Mucosa of descending colon (tissue), 3 donors: ENCODE data around the gene ENSA. TPM values are rescaled to one million over a fixed set of nuclear protein-coding genes. Genes with fewer than 3 reads are reported as not detected.

ENCODE experiments used
- ATAC-seq: fragments of 200-7000 bp; cut with Tn5 transposase; one replicate; pipeline ENCODE4 v1.9.1; 2020; ENCODE audit warnings: mild to moderate bottlenecking, moderate library complexity
- DNase-seq, 3 donors: peaks; one replicate each; pipeline ENCODE4 v3.0.0-alpha.2; 2020
- H3K36me3 ChIP-seq: fragments of 200-600 bp; one replicate; pipeline ENCODE4 v1.8.0; 2021; ENCODE audit warnings: low read depth, mild to moderate bottlenecking
- H3K4me1 ChIP-seq: fragments of 200-600 bp; one replicate; pipeline ENCODE4 v1.8.0; 2021; ENCODE audit warnings: low read depth, mild to moderate bottlenecking
- H3K4me3 ChIP-seq: fragments of 200-600 bp; one replicate; pipeline ENCODE4 v1.8.0; 2021; ENCODE audit warnings: mild to moderate bottlenecking
- H3K9me3 ChIP-seq: fragments of 200-600 bp; one replicate; pipeline ENCODE4 v1.8.0; 2021; ENCODE audit warnings: mild to moderate bottlenecking
- CTCF ChIP-seq: fragments of 200-600 bp; IDR thresholded peaks from one replicate; pipeline ENCODE4 v1.8.0; 2022; ENCODE audit warnings: antibody characterized with exemption, mild to moderate bottlenecking
- intact Hi-C, 2 donors: fragments of 100-400 bp; cut with DNase I in 1 of 2; cut with micrococcal nuclease in 1 of 2; formaldehyde crosslinking; loops; one replicate each; pipeline versions ENCODE4 v1.11.0 to v1.11.1; 2022; cut with DNase I, micrococcal nuclease
- total RNA-seq, 3 donors: library from RNA; stranded (reverse); fragmentation: NEBNext Ultra II Directional in 2 of 3; extraction: Animal tissue kit (Norgen Biotek cat#: 25700) in 2 of 3; gene quantifications; one replicate each; pipeline versions ENCODE4 v1.2.1 to v1.2.4, GENCODE V29; 2021 to 2023
- donor health status: DM: no; HTN: no; CAD: no; lungs with moderate emphysema.
- donor health status: DM: no; HTN: no; CAD: no.
- donor health status: DM: no; HTN: yes; CAD: no.

ENSA gene
- total RNA-seq, 3 donors from 2014 or later: 174 to 213 (median 194) TPM

- no peak for DNase-seq
These were observed 13.8 kb downstream of the ENSA start for GRCh38 chr1:150615346-150616201.

GRCh38 chr1:150613061-150613920 is 16.1 kb downstream of the ENSA start:
- intact Hi-C loops: loop anchor here in 1 of 2 donors (5.0 kb wide), 1 partner anchor 46 kb away; no protein-coding TSS in a partner anchor
- H3K9me3 ChIP-seq: no peaks in the 10 kb centered on the region
- ATAC-seq (peak; percentile 81), DNase-seq (peak in 1 of 3 donors; percentile 79)
- no peak for TF ChIP-seq CTCF
- no peak overlapping the region for H3K4me3 ChIP-seq
- no peaks in the 10 kb centered on the region for H3K36me3 ChIP-seq
- peaks cover 52% of the 10 kb centered on the region for H3K4me1 ChIP-seq

More at GRCh38 chr1:150615346-150616201, 13.8 kb downstream of the ENSA start:
- intact Hi-C loops: no loop called here
- Histone ChIP-seq H3K4me3 (no peak overlapping the region), H3K9me3 (no peaks in the 10 kb centered on the region), H3K36me3 (no peaks in the 10 kb centered on the region), H3K4me1 (peaks cover 60% of the 10 kb centered on the region)
- TF ChIP-seq CTCF: no peak
- ATAC-seq: peak; percentile 44

- H3K4me1 ChIP-seq: peaks cover 52% of the 10 kb centered on the region
- no peak for TF ChIP-seq CTCF
- DNase-seq (no peak), ATAC-seq (no peak)
- no peaks in the 10 kb centered on the region for H3K9me3 ChIP-seq
- no peaks in the 10 kb centered on the region for H3K36me3 ChIP-seq
- intact Hi-C loops: loop anchor here in 1 of 2 donors (5.0 kb wide), 1 partner anchor 45 kb away; no protein-coding TSS in a partner anchor
- H3K4me3 ChIP-seq: no peak overlapping the region
These were observed 17.4 kb downstream of the ENSA start for GRCh38 chr1:150612014-150612345.

GRCh38 chr1:150610576-150610975 is 18.8 kb downstream of the ENSA start:
- TF ChIP-seq CTCF: no peak
- intact Hi-C loops: loop anchor here in 1 of 2 donors (5.0 kb wide), 1 partner anchor 43 kb away; no protein-coding TSS in a partner anchor
- DNase-seq: no peak
- H3K36me3 ChIP-seq: no peaks in the 10 kb centered on the region
- no peak overlapping the region for H3K4me3 ChIP-seq
- ATAC-seq: no peak
- no peaks in the 10 kb centered on the region for H3K9me3 ChIP-seq
- H3K4me1 ChIP-seq: peaks cover 50% of the 10 kb centered on the region

- Histone ChIP-seq H3K4me3 (no peak overlapping the region), H3K36me3 (no peaks in the 10 kb centered on the region), H3K4me1 (peaks cover 43% of the 10 kb centered on the region), H3K9me3 (no peaks in the 10 kb centered on the region)
- TF ChIP-seq CTCF: no peak
- no peak for DNase-seq
- intact Hi-C loops: loop anchor here in 1 of 2 donors (5.0 kb wide), 1 partner anchor 42 kb away; no protein-coding TSS in a partner anchor
- ATAC-seq: no peak
These were observed 19.7 kb downstream of the ENSA start for GRCh38 chr1:150609732-150610131.
